ENCODE data around the gene LRIF1.
"Not testable (repeated sequence)": the region's sequence is repeated elsewhere in the genome, so short reads cannot be mapped to it uniquely, and the experiment has no call there.

LRIF1 gene

DNA sequence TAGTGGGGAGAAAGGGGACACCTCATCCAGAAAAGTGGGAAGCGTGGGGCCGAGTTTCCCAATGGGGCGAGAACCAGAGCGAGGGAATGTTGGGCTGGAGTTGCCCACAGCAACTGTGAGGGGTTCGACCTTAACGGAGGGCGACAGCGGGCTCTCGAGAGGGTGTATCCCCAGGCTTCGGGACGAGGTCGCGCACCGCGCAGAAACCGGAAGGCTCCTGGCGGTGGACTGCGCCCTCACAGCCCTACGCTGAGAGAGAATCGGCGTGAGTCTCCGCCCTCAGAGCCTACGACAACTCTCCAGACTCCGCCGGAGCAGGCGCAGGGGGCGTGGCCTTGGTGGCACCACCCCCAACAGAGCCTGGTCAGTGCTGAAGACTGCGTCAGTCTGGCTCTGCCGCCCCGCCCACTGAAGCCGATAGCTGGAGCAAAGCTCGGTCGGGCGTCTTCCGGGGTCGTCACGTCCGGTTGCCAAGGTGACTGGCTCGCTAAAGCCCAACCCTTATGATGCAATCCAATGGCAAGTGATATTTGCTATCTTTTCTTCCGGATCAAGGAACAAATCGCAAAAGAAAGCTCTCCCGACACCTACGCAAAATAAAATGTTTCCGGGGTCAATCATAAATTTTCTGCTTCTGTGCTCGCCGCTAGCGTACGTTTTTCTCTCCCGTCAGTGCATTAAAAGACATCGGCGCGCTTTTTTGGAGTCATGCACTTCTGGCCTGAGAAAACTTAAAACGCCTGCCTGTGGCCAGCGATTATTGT is at the start of gene LRIF1:
Gene LRIF1, minus strand, starts transcription at position 232 of the 764 bp plus-strand sequence. CDS start 234 bp downstream, outside the sequence.
- DNase-seq (ENCODE audit: low read depth in 1 of 2, low spot score in 1 of 2), result peak; percentile 99 to 100

DNA sequence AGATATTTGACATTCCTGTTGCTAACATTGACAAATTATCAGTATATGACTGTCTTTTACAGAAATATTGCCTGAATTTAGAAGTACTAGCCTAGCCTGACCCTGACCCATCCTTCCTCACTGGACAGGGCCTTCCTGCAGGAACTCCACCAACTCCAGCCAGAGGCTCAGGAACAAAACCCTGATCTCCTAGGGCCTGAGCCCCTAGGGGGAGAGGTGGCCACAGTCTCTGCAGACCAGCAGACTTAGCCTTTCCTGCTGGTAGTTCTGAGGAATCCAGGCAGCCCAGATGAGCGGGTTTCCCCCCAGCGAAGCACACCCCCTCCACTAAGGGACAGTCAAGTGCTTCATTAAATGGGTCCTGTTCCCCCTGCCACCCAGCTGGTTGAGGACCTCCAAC is 44.3 kb upstream of the LRIF1 start:
- DNase-seq (ENCODE audit: low read depth in 1 of 2, low spot score in 1 of 2), result no peak

GRCh38 chr1:111006556-111006955 is 42.8 kb upstream of the LRIF1 start:
- DNase-seq (ENCODE audit: low read depth in 1 of 2, low spot score in 1 of 2), result no peak

- DNase-seq (ENCODE audit: low read depth in 1 of 2, low spot score in 1 of 2), result not testable (repeated sequence)
Measured at GRCh38 chr1:110999607-111000006, 35.9 kb upstream of the LRIF1 start.

DNA sequence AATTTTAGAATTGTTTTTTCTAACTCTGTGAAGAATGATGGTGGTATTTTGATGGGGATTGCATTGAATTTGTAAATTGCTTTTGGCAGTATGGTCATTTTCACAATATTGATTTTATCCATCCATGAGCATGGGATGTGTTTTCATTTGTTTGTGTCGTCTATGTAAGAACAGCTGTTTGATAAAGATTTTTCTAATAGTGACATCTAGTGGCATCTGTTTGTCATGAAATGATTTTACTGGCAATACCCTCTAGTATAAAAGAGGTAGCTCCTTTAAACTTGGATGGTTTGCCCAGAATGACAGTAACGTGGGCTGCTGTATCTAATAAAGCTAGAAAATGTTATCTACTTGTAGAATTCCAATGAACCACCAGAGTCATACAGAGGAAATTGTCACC is 28.6 kb upstream of the LRIF1 start:
- not testable (repeated sequence) for DNase-seq (ENCODE audit: low read depth in 1 of 2, low spot score in 1 of 2)

DNA sequence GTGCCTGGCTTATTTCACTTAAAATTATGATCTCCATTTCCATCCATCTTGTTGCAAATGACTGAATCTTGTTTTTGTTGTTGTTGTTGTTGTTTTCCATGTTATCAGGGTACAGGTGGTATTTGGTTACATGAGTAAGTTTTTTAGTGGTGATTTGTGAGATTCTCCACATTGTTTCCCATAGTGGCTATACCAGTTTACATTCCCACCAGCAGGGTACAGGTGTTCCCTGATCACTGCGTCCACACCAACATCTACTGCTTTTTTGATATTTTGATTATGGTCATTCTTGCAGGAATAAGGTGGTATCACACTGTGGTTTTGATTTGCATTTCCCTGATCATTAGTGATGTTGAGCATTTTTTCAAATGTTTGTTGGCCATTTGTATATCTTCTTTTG is 27.6 kb upstream of the LRIF1 start:
- DNase-seq (ENCODE audit: low read depth in 1 of 2, low spot score in 1 of 2), result not testable (repeated sequence)

- no peak for DNase-seq (ENCODE audit: low read depth in 1 of 2, low spot score in 1 of 2)
Measured at GRCh38 chr1:110990541-110990940, 26.8 kb upstream of the LRIF1 start.

- no peak for DNase-seq (ENCODE audit: low read depth in 1 of 2, low spot score in 1 of 2)
Measured at GRCh38 chr1:110986407-110986891, 22.7 kb upstream of the LRIF1 start.

DNA sequence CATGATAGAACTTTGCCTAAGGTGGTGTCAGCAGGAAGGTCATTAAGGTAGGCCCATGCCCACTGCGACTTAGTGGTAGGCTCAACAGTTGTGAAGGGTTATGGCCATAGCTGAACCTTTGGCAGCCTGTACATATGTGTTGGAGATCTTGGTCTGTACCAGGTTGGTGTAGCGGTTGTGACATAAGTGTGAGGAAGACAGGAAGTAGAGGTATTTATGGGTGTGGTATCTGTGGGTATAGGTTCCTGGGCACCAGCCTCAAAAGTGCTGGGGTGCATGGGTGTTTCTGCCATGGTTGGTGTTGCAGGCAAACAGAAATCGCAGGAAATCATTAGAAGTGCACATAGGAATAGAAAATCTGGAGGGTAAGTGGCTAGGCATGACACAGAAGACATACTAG is 18.6 kb upstream of the LRIF1 start:
- DNase-seq (ENCODE audit: low read depth in 1 of 2, low spot score in 1 of 2), result no peak

DNA sequence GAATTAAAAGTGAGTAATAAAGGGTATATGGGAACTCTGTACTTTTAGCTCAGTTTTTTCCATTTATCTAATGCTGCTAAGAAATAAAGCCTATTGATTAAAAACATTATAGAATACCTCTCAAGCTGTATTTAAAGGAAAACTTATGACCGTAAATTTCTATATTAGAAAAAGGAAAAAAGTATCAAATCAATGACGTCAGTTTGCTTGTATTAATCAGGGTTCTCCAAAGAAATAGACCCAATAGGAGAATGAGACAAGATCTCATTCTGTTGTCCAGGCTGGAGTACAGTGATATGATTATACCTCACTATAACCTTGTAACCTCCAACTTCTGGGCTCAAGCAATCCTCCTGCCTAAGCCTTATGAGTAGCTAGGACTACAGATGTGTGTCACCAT is 15.4 kb upstream of the LRIF1 start:
- no peak for DNase-seq (ENCODE audit: low read depth in 1 of 2, low spot score in 1 of 2)

DNA sequence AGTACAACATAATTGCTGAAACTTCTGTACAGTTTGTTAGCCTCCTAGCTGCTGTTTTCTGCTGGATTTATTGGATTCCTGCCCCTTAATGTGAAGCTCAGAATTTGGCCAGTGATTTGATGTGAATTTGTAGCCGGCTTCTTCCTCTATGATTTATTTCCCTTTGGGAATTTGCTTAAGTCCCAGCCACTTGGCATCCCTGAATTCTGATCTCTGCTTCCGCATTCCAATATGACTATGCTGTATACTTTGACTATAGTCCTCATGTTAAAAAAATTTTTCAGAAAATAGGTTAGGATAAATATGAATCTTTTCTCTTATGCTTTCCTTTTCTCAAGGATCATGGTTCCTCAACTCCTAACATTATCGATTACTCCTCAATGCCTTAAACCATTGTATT is 12.4 kb upstream of the LRIF1 start:
- no peak for DNase-seq (ENCODE audit: low read depth in 1 of 2, low spot score in 1 of 2)

GRCh38 chr1:110975265-110975664 is 11.5 kb upstream of the LRIF1 start:
- DNase-seq (ENCODE audit: low read depth in 1 of 2, low spot score in 1 of 2), result no peak

DNA sequence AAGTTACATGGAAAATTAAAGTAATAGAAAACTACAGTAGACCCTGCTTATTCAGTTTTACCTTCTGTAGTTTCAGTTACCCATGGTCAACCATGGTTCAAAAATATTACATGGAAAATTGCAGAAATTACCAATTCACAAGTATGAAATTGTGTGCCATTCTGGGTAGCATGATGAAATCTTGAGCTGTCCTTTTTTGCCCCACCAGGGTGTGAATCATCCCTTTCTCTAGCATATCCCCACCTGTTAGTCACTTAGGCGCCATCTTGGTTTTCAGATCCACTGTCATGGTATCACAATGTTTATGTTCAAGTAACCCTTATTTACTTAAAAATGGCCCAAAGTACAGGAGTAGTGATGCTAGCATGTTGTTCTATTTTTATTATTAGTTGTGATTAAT is 3.5 kb upstream of the LRIF1 start:
- no peak for DNase-seq (ENCODE audit: low read depth in 1 of 2, low spot score in 1 of 2)

DNA sequence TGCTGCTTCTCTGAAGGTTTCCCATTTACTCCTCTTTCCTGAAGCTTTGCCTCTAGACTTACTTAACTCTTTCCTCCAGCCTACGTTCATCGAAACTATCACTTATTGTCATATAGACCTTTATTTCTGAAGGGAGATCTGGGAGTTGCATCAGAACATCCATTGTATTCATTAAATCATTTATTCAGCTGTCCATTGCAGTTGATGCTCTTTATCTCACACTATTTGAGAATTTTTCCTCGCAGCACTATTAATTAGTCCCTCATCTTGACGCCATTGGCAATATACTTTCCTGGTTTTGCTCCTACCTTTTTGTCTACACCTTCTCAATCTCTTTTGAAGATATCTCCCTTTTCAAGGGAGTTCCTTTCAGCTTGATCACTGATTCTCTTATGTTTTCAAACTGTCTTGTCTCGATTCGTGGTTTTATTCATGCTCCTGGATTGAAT is 757 bp upstream of the LRIF1 start:
- DNase-seq (ENCODE audit: low read depth in 1 of 2, low spot score in 1 of 2), result no peak

GRCh38 chr1:110962892-110963690 is 631 bp downstream of the LRIF1 start:
- DNase-seq (ENCODE audit: low read depth in 1 of 2, low spot score in 1 of 2), result peak; percentile 34 to 40

DNA sequence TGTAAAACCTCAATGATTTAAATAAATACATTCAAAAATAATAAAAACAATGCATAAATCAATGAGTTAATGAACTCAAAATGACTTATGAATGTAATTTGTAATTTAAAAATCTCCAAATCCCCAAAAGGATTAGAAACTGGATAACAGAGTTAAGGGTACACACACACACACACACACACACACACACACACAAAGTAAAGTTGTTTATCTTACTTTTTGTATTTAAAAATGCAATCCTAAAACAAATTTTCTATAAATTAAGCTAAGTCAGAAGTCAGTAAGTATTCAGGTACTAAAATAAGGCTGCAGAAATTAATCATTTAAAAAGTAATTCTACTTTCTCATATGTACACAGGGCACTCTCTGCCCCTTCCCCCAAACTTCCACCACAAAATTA is 1.8 kb downstream of the LRIF1 start:
- no peak for DNase-seq (ENCODE audit: low read depth in 1 of 2, low spot score in 1 of 2)

DNA sequence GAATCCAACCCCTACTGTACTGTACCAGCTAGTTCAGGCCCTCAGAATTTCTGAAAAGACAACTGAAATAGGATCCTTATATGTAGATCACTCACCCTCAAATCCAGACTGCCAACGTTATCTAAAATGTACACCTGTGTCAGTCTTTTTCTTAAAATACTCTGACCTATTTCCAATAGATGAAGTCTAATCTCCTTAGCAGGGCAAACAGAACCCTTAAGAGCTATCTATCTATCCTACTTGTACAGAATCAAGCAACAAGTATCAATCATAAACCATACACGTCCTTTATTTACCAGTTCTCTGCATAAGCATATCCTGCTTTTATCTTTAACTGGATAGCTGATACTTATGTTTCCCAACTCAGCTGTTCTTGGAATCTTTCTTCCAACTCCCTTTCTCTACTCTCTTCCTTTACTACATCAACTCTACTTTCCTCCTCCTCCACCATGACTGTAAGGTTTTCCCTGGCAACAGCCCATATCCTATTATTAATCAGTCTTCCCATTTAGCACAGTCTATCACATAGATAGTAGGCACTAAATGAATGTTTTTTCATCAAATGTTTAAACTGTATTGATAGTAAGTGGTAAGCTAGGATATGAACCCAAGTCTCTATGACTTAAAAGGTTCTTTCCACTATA is 2.8 kb downstream of the LRIF1 start:
- DNase-seq (ENCODE audit: low read depth in 1 of 2, low spot score in 1 of 2), result no peak

DNA sequence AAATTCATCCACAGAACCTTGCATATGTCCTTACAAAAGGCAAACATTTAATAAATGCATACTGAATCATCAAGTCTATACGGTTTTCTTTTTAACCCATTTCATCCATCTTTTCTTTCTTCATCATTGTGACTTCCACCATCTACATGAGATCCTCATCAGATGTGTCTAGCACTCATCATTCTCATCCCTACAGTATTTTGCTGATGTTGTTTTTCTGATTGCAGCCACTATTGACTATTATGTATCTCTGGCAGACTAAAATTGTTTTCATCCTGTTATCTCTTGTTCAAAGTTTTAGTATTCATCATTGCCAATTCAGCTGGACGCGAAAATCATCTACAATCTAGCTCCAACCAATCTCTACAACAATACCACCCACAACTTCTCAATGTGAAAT is 5.9 kb downstream of the LRIF1 start:
- DNase-seq (ENCODE audit: low read depth in 1 of 2, low spot score in 1 of 2), result no peak

DNA sequence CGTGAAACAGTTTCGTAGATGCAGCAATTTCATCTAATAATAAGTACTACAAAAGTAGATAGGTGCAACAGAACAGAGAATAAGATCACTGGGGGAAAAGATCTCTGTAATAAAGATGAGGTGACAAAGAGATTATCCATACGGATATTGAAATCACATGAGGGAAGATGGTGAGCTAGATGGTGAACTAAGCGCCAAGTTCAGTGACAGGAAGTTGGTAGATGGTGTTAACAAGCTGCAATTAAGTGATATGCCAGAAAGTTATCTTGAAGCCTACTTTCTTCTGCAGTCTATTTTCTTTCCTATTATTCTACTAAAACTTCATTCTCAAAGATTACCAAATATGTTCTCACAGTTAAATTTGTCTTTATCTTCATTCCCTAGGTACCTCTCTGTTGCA is 7.1 kb downstream of the LRIF1 start:
- no peak for DNase-seq (ENCODE audit: low read depth in 1 of 2, low spot score in 1 of 2)

GRCh38 chr1:110953031-110953430 is 10.7 kb downstream of the LRIF1 start:
- no peak for DNase-seq (ENCODE audit: low read depth in 1 of 2, low spot score in 1 of 2)

DNA sequence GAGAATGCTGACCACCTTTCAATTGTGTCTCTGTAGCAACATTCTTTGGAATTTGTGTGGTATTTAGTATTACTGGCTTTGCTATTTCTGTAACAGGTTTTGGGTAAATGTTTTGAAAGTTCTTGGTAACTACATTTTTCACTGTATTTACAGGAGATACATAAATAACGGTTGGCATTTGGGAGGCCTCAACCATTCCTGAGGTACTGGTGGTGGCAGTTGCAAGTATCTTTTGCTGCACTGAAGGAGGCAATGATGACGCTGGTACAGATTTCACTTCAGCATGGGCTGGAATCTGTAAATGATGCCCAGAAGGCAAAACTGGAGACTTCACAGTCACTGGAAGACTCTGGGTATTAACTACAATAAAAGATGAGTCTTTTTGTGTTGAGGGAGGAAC is 11.7 kb downstream of the LRIF1 start:
- DNase-seq (ENCODE audit: low read depth in 1 of 2, low spot score in 1 of 2), result no peak

- no peak for DNase-seq (ENCODE audit: low read depth in 1 of 2, low spot score in 1 of 2)
Measured at GRCh38 chr1:110951161-110951560, 12.6 kb downstream of the LRIF1 start.

Data from activated T-helper 1 cell treated with anti-CD3 and anti-CD28 coated beads, Interleukin-2, amount 50 U/mL, for 16 hours (primary cell).